Progenitor cell of endocrine pancreas (in vitro differentiated cells): ENCODE data around the gene PHTF1. TPM values are rescaled to one million over a fixed set of nuclear protein-coding genes. Genes with fewer than 3 reads are reported as not detected.

Experiments
- DNase-seq: peaks from one replicate; pipeline ENCODE4 v3.0.0; 2021; ENCODE audit warnings: low spot score; ENCODE audit not compliant: unreplicated experiment
- H3K27ac Mint-ChIP-seq: 2 replicates; pipeline ENCODE4 v1.8.0; 2021; ENCODE audit warnings: mild to moderate bottlenecking, moderate library complexity, mixed read lengths
- H3K27me3 Mint-ChIP-seq: 2 replicates; pipeline ENCODE4 v1.8.0; 2021; ENCODE audit warnings: mixed read lengths
- H3K36me3 Mint-ChIP-seq: 2 replicates; pipeline ENCODE4 v1.8.0; 2022; ENCODE audit warnings: mixed read lengths; ENCODE audit not compliant: insufficient read depth
- H3K4me1 Mint-ChIP-seq: 2 replicates; pipeline ENCODE4 v1.8.0; 2021; ENCODE audit warnings: low read depth, mixed read lengths
- H3K4me3 Mint-ChIP-seq: 2 replicates; pipeline ENCODE4 v1.8.0; 2021; ENCODE audit warnings: low read depth, mild to moderate bottlenecking, moderate library complexity, mixed read lengths
- H3K9me3 Mint-ChIP-seq: 2 replicates; pipeline ENCODE4 v1.8.0; 2021; ENCODE audit warnings: low read depth, mixed read lengths
- total RNA-seq: library from RNA; stranded (reverse); gene quantifications from 2 replicates; pipeline ENCODE4 v1.2.1, GENCODE V29; 2021
- TF ChIP-seq, protein P1 (sequence below): fragments of 200-600 bp; sonication (generic); IDR thresholded peaks from one replicate; pipeline ENCODE4 v1.5.0; 2021; ENCODE audit warnings: antibody characterized with exemption, mild to moderate bottlenecking; ENCODE audit not compliant: unreplicated experiment

PHTF1 gene
- total RNA-seq, 1 donor from 2014 or later = 51.3 TPM

DNA sequence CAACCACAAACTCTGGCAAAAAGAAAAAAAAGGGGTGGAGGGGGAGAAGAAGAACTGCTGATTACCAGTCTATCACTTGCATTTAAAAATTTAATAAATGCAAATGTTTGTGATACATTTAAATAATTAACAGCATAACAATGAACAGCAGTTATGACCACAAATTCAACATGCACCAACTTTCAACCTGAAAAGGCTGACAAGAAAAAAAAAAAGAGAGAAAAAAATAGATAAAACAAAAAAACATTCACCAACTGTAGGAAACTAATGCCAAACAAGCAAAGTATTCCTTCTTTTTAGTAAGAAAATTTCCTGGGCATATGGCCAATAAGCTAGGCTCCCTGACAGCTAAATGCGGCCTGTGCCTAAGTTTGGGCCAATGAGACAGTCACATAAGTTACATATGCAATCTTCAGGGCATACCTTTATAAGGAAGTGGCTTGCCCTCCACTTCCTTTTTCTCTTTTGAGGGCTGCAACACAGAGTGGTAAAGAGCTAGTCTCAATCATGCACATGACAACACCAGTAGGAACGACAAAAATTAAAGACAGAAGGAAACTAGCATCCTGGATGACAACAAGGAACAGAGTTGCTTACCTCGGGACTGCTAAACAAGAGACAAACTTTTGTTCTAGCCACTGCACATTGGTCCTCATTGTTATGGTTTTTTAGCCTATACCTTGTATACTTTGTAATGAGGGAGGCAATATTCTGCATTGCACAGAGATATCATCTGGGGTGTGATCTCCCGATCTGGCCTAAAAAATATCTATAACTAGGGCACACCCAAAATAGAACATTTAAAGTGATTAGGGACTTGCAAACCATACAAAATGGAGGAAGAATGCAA, 24.2 kb upstream of the PHTF1 start:
- H3K9me3 Mint-ChIP-seq = peaks cover 3% of the 10 kb centered on the region
- H3K27ac Mint-ChIP-seq = peak overlapping the region; percentile 18
- H3K27me3 Mint-ChIP-seq = no peaks in the 10 kb centered on the region
- H3K36me3 Mint-ChIP-seq = peaks cover 10% of the 10 kb centered on the region
- no peak for DNase-seq
- no peak overlapping the region for H3K4me3 Mint-ChIP-seq
- peaks cover 14% of the 10 kb centered on the region for H3K4me1 Mint-ChIP-seq
- TF ChIP-seq, protein P1, sequence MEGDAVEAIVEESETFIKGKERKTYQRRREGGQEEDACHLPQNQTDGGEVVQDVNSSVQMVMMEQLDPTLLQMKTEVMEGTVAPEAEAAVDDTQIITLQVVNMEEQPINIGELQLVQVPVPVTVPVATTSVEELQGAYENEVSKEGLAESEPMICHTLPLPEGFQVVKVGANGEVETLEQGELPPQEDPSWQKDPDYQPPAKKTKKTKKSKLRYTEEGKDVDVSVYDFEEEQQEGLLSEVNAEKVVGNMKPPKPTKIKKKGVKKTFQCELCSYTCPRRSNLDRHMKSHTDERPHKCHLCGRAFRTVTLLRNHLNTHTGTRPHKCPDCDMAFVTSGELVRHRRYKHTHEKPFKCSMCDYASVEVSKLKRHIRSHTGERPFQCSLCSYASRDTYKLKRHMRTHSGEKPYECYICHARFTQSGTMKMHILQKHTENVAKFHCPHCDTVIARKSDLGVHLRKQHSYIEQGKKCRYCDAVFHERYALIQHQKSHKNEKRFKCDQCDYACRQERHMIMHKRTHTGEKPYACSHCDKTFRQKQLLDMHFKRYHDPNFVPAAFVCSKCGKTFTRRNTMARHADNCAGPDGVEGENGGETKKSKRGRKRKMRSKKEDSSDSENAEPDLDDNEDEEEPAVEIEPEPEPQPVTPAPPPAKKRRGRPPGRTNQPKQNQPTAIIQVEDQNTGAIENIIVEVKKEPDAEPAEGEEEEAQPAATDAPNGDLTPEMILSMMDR = no peak

DNA sequence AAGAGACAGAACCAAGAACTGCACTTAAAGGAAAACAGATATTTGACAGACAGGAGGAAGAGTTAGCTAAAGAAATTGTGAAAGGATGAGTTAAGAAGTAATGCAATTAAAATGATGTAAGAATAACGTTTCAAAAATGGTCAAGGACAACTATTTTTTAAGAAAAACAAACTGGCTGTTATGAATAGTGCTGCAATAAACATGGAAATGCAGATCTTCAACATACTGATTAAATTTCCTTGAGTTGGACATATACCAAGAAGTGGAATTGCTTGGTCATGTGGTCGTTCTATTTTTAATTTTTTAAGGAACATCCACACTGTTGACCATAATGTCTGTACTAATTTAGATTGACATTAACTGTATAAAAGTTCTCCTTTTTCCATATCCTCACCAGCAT, 23.1 kb upstream of the PHTF1 start:
- Mint-ChIP-seq H3K36me3 (peaks cover 10% of the 10 kb centered on the region), H3K27me3 (no peaks in the 10 kb centered on the region), H3K9me3 (peaks cover 4% of the 10 kb centered on the region), H3K4me1 (peaks cover 11% of the 10 kb centered on the region), H3K27ac (no peak overlapping the region), H3K4me3 (no peak overlapping the region)
- DNase-seq = no peak
- TF ChIP-seq, protein P1 = no peak

DNA sequence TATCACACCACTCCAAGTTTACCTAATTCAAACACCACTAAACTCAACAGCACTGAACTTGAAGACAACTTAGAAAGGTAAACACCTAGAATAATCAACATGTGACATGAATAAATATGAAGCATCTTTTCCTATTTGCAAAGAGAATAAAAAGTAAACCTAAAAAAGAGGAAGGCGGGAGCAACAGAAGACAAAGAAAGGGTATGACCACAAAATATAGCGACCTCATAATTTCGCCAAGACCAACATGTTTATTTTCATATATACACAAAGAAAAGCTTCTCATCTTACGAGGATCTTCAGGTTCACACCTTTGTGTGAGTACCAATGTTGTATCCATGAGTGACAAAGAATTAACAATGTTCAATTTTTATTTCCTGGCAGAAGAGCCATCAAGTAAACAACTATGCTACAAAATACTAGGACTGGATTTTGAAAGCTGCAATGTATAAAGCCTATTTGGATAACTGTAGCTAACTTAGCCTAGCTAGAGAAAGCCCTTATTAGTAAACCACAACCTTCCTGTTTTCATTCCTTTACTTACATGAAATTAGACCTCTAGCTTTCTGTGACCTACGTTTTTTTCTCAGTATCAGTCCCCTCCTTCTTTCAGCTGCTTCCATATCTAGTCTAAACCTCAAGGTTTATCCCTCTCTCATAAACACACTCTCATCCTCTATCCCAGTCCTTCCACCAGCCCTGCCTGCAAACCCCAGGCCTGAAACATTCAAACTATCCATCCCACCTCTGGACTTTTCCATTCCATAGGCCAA, 21.3 kb upstream of the PHTF1 start:
- Mint-ChIP-seq H3K4me3 (no peak overlapping the region), H3K27me3 (no peaks in the 10 kb centered on the region), H3K27ac (no peak overlapping the region), H3K36me3 (peaks cover 10% of the 10 kb centered on the region), H3K4me1 (peaks cover under 1% of the 10 kb centered on the region), H3K9me3 (peaks cover 4% of the 10 kb centered on the region)
- TF ChIP-seq, protein P1 = no peak
- no peak for DNase-seq

DNA sequence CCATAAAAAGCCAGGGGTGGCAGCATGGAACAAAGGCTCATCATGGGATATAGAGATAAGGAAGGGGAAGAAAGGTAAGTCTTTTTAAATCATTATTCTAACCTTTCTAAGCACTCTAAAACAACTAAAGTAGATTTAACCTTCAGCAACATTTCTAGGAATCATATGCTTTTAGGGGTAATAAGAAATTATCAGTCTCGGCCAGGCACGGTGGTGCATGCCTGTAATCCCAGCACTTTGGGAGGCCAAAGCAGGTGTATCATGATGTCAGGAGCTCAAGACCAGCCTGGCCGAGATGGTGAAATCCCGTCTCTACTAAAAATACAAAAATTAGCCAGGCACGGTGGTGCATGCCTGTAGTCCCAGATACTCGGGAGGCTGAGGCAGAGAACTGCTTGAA, 20.3 kb upstream of the PHTF1 start:
- Mint-ChIP-seq H3K36me3 (peaks cover 12% of the 10 kb centered on the region), H3K9me3 (peaks cover 4% of the 10 kb centered on the region), H3K27me3 (no peaks in the 10 kb centered on the region), H3K4me1 (no peaks in the 10 kb centered on the region), H3K27ac (no peak overlapping the region), H3K4me3 (no peak overlapping the region)
- no peak for DNase-seq
- TF ChIP-seq, protein P1 = no peak

DNA sequence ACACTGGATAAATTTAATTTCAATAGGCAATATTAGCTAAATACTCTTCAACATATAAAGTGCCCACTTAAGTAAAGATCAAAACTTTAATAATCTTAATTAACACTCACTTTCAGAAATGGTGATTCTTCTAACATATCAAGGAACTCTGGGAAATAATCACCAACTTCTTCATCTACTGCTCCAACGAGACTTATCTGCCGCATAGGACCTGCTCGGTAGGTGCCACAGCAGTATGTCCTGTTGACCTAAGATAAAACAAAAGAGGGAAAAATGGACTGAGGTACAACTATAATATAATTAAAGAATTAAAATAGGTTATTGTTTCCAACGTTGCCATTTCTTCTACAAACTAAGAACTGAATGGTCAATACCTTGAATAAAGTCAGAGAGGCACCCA, 18.3 kb upstream of the PHTF1 start:
- no peaks in the 10 kb centered on the region for H3K27me3 Mint-ChIP-seq
- no peak overlapping the region for H3K4me3 Mint-ChIP-seq
- no peak overlapping the region for H3K27ac Mint-ChIP-seq
- peaks cover 4% of the 10 kb centered on the region for H3K9me3 Mint-ChIP-seq
- DNase-seq = no peak
- TF ChIP-seq, protein P1 = no peak
- peaks cover 14% of the 10 kb centered on the region for H3K36me3 Mint-ChIP-seq
- no peaks in the 10 kb centered on the region for H3K4me1 Mint-ChIP-seq
